Raji (cell line): ENCODE results near the gene ZC3H18.

ENCODE experiments used
- POLR2A ChIP-seq: IDR thresholded peaks from 2 replicates; pipeline ENCODE4 v1.6.1; 2011; ENCODE audit warnings: low read depth, low read length, control low read depth; ENCODE audit not compliant: insufficient read depth

ZC3H18 gene

GRCh38 chr16:88614818-88615580 is 44.8 kb downstream of the ZC3H18 start:
- no peak for TF ChIP-seq POLR2A

GRCh38 chr16:88616320-88616719 is 46.1 kb downstream of the ZC3H18 start:
- no peak for TF ChIP-seq POLR2A

GRCh38 chr16:88616736-88617135 is 46.5 kb downstream of the ZC3H18 start:
- TF ChIP-seq POLR2A: no peak

GRCh38 chr16:88617268-88618031 is 47.2 kb downstream of the ZC3H18 start:
- TF ChIP-seq POLR2A: no peak

GRCh38 chr16:88618182-88618955 is 48.2 kb downstream of the ZC3H18 start:
- no peak for TF ChIP-seq POLR2A

GRCh38 chr16:88618956-88619667 is 48.9 kb downstream of the ZC3H18 start:
- TF ChIP-seq POLR2A: no peak

- TF ChIP-seq POLR2A: no peak
These were observed 49.9 kb downstream of the ZC3H18 start for GRCh38 chr16:88619859-88620815.

- no peak for TF ChIP-seq POLR2A
These were observed 51.9 kb downstream of the ZC3H18 start for GRCh38 chr16:88622125-88622524.

- TF ChIP-seq POLR2A: no peak
These were observed 52.7 kb downstream of the ZC3H18 start for GRCh38 chr16:88622866-88623265.

GRCh38 chr16:88623858-88624257 is 53.7 kb downstream of the ZC3H18 start:
- TF ChIP-seq POLR2A: no peak

- TF ChIP-seq POLR2A: no peak
These were observed 54.3 kb downstream of the ZC3H18 start for GRCh38 chr16:88624481-88624880.

GRCh38 chr16:88624977-88625576 is 54.9 kb downstream of the ZC3H18 start:
- TF ChIP-seq POLR2A: no peak

- no peak for TF ChIP-seq POLR2A
These were observed 56.4 kb downstream of the ZC3H18 start for GRCh38 chr16:88626646-88627045.
